ENCODE measurements around the gene AKT1S1.

The AKT1S1 gene

DNA sequence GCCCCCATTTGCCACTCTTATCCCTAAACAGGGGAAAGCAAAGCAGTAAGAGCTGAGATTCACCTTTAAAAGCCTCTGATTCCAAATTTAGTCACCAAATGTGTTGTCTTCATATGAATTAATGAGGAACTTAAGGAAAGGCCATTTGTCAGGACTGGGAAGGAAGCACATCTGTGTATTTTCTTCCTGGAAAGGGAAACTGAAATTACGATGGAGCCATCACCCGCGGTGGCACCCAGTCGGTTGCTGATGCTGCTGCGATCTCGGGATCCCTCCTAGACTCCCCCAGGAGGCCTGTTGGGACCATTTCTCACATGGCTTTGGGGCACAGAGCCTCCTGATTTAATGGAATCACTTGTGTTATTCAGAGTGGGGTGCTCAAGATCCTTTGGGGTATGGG, 27.0 kb upstream of the AKT1S1 start:
- peaks cover 29% of the 10 kb centered on the region for H3K36me3 ChIP-seq (ENCODE audit: control insufficient read depth, insufficient read depth, low read length)
- H3K4me1 ChIP-seq (ENCODE audit: control insufficient read depth, insufficient read depth, low read length, poor library complexity, severe bottlenecking): no peaks in the 10 kb centered on the region
- no peak overlapping the region for H3K27ac ChIP-seq (ENCODE audit: low read depth, low read length, severe bottlenecking)

DNA sequence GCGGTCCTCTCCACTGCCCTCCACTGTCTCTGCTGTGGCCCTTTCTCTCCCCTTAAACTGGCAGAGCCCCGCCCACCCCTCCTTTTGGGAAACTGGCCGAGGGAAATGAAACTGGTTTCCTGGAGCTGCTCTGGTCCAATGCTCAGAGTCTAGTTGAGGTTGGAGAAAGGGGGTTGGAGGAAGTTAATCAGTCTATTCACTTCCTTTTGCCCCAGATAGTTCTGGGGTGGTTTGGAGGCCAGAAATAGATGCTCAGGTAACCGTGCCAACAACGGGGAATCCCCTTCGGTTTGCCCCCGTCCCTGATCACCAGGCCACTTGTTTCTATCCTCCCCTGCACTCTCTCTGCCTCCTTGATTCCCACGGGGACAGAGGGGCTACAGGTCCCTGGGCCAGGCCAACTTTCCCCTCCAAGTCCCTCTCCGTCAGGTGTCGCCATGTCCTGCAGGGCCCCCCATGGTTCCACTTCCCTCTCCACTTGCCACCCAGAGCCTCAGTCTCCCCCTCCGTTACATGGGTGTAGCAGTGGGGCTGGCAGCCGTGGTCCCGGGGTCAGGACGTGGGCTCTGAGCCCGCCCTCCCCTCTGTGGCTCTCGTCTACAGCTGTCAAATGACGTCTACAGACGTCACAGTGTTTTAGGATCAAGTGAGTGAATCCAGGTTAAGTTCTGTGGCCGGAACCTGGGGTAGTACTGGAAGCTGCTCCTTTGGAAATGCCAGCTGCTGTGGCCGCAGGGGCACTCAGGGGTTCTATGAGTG, 19.9 kb upstream of the AKT1S1 start, which contains the start of gene IL4I1:
Gene IL4I1 (minus strand): TSS at position 25 of the 759 bp plus-strand sequence. CDS start 727 bp downstream, outside the sequence.
- H3K27ac ChIP-seq (ENCODE audit: low read depth, low read length, severe bottlenecking): no peak within 1 kb of the TSS
- H3K36me3 ChIP-seq (ENCODE audit: control insufficient read depth, insufficient read depth, low read length): no peaks in the 10 kb centered on the region
- 66 to 78% methylated on average over 12 to 19 of the region's 20 CpGs for WGBS, 2 experiments (ENCODE audit: insufficient coverage in 2 of 2)

More for the DNA sequence above, 27.0 kb upstream of the AKT1S1 start:
- Histone ChIP-seq H3K9me3 (ENCODE audit: control insufficient read depth, low read length) (no peaks in the 10 kb centered on the region), H3K4me3 (ENCODE audit: extremely low read depth, insufficient read depth, low read length, poor library complexity, severe bottlenecking) (no peak overlapping the region)
- WGBS, 2 experiments (ENCODE audit: insufficient coverage in 2 of 2): 85 to 86% methylated on average over 4 to 6 of the region's 6 CpGs

DNA sequence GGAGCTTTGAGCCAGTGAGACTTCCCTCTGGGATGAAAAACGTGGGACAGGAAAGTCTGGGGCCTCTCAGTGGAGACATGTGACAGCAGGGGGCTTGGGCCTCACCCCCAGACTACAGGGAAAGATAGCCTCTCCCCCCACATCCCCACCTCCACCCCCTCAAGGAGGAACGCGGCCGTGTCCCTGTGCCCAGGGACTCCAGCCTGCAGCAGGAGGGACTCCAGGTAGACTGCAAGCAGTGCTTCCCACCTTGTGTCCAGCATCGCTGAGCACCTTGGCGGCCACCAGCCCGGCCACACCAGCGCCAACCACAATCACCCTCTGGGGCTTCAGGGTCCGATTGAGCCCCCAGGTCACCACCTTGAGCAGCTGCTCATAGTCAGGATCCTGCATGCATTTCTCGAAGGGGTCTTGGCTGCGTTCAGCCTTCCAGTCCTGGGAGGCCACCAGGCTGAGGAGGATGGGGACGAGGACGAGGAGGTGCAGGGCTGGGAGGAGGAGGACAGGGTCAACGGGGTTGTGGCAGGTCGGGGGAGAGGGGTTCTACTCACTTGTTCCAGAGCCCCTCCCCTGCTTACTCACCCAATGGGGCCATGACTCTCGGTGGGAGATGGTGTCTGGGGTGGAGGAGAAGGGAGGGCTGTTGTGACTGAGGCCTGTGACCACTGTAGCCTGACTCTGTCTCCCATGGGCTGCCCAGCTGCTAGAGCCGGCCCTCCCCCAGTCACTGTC, 18.6 kb upstream of the AKT1S1 start:
- WGBS, 2 experiments (ENCODE audit: insufficient coverage in 2 of 2): 76 to 88% methylated on average over 7 to 15 of the region's 17 CpGs
- no peak overlapping the region for H3K27ac ChIP-seq (ENCODE audit: low read depth, low read length, severe bottlenecking)
- no peak overlapping the region for H3K4me3 ChIP-seq (ENCODE audit: extremely low read depth, insufficient read depth, low read length, poor library complexity, severe bottlenecking)
- peaks cover 5% of the 10 kb centered on the region for H3K4me1 ChIP-seq (ENCODE audit: control insufficient read depth, insufficient read depth, low read length, poor library complexity, severe bottlenecking)
- no peaks in the 10 kb centered on the region for H3K36me3 ChIP-seq (ENCODE audit: control insufficient read depth, insufficient read depth, low read length)
- H3K9me3 ChIP-seq (ENCODE audit: control insufficient read depth, low read length): no peaks in the 10 kb centered on the region

More for the DNA sequence above, 19.9 kb upstream of the AKT1S1 start, which contains the start of gene IL4I1:
- H3K9me3 ChIP-seq (ENCODE audit: control insufficient read depth, low read length): no peaks in the 10 kb centered on the region
- no peak within 1 kb of the TSS for H3K4me3 ChIP-seq (ENCODE audit: extremely low read depth, insufficient read depth, low read length, poor library complexity, severe bottlenecking)
- H3K4me1 ChIP-seq (ENCODE audit: control insufficient read depth, insufficient read depth, low read length, poor library complexity, severe bottlenecking): peaks cover 5% of the 10 kb centered on the region

DNA sequence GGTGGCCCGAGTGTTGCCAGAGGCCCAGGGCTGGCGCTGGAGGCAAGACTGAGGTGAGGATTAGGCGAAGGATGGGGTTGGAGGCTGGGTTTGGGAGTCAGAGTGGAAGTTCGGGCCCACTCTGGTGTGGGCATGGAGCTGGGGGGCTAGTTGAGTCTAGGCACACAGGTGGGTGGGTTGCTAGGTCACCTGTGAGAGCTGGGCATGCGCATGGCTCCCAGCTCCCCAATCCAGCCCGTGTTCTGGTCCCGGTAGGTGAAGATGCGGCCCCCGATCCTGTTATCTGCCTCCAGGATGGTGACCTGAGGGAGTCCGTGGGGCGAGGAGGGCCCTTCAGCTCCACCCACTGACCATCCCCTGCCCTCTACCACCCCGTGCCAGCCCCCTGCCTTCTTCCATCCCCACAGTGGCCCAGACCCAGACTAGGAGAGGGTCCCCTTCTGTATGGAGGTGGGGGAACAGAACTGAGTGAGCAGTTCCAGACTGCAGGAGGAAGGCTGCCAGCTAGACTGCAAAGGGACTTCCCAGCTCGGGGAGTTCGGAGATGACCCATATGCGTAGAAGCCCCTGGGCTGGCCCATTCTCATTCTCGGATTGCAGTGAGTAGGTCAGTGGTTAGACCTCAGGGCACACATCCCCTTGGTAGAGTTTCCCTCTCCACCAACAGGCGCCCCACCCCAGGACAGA, 17.9 kb upstream of the AKT1S1 start:
- no peaks in the 10 kb centered on the region for H3K9me3 ChIP-seq (ENCODE audit: control insufficient read depth, low read length)
- no peaks in the 10 kb centered on the region for H3K36me3 ChIP-seq (ENCODE audit: control insufficient read depth, insufficient read depth, low read length)
- H3K27ac ChIP-seq (ENCODE audit: low read depth, low read length, severe bottlenecking): no peak overlapping the region
- no peak overlapping the region for H3K4me3 ChIP-seq (ENCODE audit: extremely low read depth, insufficient read depth, low read length, poor library complexity, severe bottlenecking)
- H3K4me1 ChIP-seq (ENCODE audit: control insufficient read depth, insufficient read depth, low read length, poor library complexity, severe bottlenecking): peaks cover 7% of the 10 kb centered on the region
- WGBS, 2 experiments (ENCODE audit: insufficient coverage in 2 of 2): 91 to 94% methylated on average over 12 to 15 of the region's 17 CpGs

DNA sequence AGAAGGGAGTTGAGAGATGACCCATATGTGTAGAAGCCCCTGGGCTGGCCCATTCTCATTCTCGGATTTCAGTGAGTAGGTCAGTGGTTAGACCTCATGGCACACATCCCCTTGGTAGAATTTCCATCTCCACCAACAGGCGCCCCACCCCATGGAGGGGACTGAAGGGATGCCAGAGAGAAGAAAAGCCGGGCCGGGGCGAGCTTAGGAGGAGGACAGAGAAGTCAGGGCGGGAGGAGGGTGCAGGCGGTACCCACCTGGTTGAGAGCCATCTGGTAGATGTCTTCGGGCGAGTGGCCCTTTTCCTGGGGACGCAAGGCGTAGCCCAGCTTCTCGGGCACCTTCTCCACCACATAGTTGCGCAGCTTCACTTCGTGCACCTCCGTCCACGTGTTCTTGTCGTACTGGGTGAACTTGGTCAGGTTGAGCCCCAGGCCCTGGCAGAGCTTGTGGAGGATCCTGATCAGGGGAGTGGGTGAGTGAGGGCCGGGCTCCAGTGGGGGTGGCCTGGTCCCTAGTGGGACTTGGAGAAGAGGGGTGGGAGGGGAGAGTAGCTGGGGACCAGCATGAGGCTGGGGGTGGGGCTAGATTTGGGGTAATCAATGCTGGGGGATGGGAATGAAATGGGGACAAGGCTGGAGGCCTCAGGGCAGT, 17.0 kb upstream of the AKT1S1 start:
- no peaks in the 10 kb centered on the region for H3K36me3 ChIP-seq (ENCODE audit: control insufficient read depth, insufficient read depth, low read length)
- no peak overlapping the region for H3K27ac ChIP-seq (ENCODE audit: low read depth, low read length, severe bottlenecking)
- H3K4me1 ChIP-seq (ENCODE audit: control insufficient read depth, insufficient read depth, low read length, poor library complexity, severe bottlenecking): peaks cover 7% of the 10 kb centered on the region
- WGBS, 2 experiments (ENCODE audit: insufficient coverage in 2 of 2): 94% methylated on average over 13 of the region's 18 CpGs
- no peak overlapping the region for H3K4me3 ChIP-seq (ENCODE audit: extremely low read depth, insufficient read depth, low read length, poor library complexity, severe bottlenecking)
- H3K9me3 ChIP-seq (ENCODE audit: control insufficient read depth, low read length): no peaks in the 10 kb centered on the region

DNA sequence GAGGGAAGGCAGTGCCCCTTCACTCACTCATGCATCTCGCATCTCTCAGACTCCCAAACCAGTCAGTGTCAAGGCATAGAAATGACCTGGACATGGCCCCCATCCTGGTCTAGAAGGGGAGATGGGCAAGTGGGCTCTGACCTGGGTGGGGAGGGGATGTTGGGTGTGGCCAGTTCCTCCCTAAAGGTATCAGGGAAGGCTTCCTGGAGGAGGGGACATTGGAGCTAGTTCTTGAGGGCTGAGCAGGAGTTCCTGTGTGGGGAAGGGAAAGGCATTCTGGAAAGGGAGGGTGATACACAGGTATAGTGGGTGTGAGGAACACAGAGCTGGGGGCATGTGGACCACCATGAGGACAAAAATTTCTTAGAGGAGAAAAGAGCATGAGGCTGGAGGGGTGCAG, 15.6 kb upstream of the AKT1S1 start:
- Histone ChIP-seq H3K4me3 (ENCODE audit: extremely low read depth, insufficient read depth, low read length, poor library complexity, severe bottlenecking) (no peak overlapping the region), H3K27ac (ENCODE audit: low read depth, low read length, severe bottlenecking) (no peak overlapping the region), H3K36me3 (ENCODE audit: control insufficient read depth, insufficient read depth, low read length) (peaks cover 7% of the 10 kb centered on the region), H3K9me3 (ENCODE audit: control insufficient read depth, low read length) (no peaks in the 10 kb centered on the region), H3K4me1 (ENCODE audit: control insufficient read depth, insufficient read depth, low read length, poor library complexity, severe bottlenecking) (peaks cover 7% of the 10 kb centered on the region)
- WGBS, 2 experiments (ENCODE audit: insufficient coverage in 2 of 2): no CpG with 5 or more reads among the region's 1 CpG

DNA sequence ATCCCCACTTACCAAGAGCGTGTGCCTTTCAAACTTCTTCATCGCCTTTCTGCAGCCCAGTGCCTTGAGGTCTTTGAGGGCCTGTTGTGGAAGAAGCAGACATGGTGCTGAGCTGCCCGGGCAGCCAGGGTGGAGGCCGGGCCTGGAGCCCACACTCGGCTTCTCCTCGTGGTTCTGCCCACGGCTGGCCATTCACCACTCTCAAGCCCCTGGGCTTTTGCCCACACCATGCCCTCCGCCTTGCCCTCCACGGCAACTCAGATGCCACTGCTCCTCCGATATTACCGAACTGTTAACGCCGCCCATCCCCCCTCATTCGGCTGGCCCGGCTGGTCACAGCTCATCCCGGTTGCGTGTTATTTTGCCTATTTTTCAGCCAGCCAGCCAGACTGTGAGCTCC, 14.2 kb upstream of the AKT1S1 start:
- Histone ChIP-seq H3K4me1 (ENCODE audit: control insufficient read depth, insufficient read depth, low read length, poor library complexity, severe bottlenecking) (peaks cover 2% of the 10 kb centered on the region), H3K4me3 (ENCODE audit: extremely low read depth, insufficient read depth, low read length, poor library complexity, severe bottlenecking) (no peak overlapping the region), H3K9me3 (ENCODE audit: control insufficient read depth, low read length) (no peaks in the 10 kb centered on the region), H3K27ac (ENCODE audit: low read depth, low read length, severe bottlenecking) (no peak overlapping the region), H3K36me3 (ENCODE audit: control insufficient read depth, insufficient read depth, low read length) (peaks cover 15% of the 10 kb centered on the region)
- 91 to 94% methylated on average over 12 to 16 of the region's 17 CpGs for WGBS, 2 experiments (ENCODE audit: insufficient coverage in 2 of 2)

DNA sequence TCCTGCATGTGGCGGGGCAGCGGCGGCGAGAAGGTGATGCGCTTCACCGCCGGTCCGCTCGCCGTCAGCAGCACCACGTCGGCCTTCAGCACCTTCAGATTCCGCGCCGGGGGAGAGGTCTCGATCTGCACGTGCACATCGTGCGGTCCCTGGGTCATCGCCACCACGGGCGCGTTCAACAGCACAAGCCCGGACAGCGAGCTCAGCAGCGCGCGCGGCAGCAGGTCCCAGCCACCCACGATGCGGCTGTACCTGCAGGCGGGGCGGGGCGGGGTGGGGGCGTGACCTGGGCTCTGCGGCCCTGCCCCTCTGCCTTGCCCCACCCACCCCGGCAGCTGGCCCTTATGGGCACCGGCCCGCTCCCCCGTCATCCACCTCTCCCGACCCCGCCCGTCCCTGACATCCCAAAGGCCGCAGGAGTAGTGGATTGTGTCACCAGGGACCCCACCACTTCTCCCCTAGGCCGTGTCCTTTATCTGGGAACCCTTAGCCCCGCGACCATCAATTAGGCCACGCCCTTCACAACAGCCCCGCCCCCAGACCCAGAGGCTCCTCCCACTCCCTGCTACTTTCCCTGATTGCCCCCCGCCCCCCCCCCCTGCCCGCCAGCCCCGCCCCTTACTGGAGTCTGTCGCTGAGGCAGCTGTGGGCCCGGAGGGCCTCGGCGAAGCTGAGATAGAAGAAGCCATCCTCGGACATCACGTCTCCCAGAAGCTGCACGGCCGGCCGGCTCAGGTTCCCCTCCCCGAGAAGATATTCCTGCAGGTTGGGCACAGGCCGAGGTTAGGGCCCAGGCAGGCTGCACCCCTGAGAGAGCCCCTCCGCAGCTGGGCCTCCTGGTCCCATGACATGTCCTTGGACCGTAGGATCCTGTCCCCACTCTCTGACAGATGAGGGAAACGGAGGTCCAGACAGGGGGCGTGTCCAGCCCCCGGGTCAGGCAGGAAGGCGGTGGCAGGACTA, 13.5 kb upstream of the AKT1S1 start:
- peaks cover 2% of the 10 kb centered on the region for H3K4me1 ChIP-seq (ENCODE audit: control insufficient read depth, insufficient read depth, low read length, poor library complexity, severe bottlenecking)
- H3K27ac ChIP-seq (ENCODE audit: low read depth, low read length, severe bottlenecking): no peak overlapping the region
- no peaks in the 10 kb centered on the region for H3K9me3 ChIP-seq (ENCODE audit: control insufficient read depth, low read length)
- peaks cover 17% of the 10 kb centered on the region for H3K36me3 ChIP-seq (ENCODE audit: control insufficient read depth, insufficient read depth, low read length)
- 29 to 31% methylated on average over 50 to 56 of the region's 69 CpGs for WGBS, 2 experiments (ENCODE audit: insufficient coverage in 2 of 2)
- no peak overlapping the region for H3K4me3 ChIP-seq (ENCODE audit: extremely low read depth, insufficient read depth, low read length, poor library complexity, severe bottlenecking)

DNA sequence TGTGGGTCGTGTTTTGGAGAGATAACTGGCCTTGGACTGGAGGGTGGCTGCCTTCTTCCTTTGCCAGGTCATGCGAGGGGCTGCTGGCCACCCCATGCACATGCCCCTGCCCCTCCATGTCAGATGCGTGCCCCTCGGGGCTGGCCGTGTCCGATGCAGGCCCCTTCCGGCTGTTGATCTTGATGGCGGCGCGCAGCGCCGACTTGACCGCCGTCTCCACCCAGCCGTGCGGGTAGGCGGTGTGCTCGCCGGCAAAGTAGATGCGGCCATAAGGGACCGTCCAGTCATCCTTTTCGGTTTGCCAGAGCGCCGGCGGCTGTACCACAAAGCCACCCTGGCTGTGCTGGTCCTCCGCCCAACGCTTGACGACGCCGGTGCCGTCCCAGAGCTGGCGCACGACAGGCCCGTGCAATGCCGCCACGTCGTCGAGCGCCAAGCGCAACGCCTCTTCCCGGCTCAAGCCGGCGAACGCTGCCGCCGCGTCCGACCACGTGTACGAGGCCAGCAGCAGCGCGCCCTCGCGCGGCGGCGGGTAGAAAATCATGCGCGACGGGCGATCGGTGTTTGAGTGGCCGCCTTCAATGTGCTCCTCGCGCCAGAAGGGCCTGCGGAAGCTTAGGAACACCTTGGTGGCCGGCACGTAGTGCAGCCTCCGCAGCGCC, 12.7 kb upstream of the AKT1S1 start:
- no peak overlapping the region for H3K27ac ChIP-seq (ENCODE audit: low read depth, low read length, severe bottlenecking)
- WGBS, 2 experiments (ENCODE audit: insufficient coverage in 2 of 2): 54% methylated on average over 68 to 71 of the region's 71 CpGs
- peaks cover 26% of the 10 kb centered on the region for H3K36me3 ChIP-seq (ENCODE audit: control insufficient read depth, insufficient read depth, low read length)
- no peak overlapping the region for H3K4me3 ChIP-seq (ENCODE audit: extremely low read depth, insufficient read depth, low read length, poor library complexity, severe bottlenecking)
- H3K9me3 ChIP-seq (ENCODE audit: control insufficient read depth, low read length): no peaks in the 10 kb centered on the region
- peaks cover 2% of the 10 kb centered on the region for H3K4me1 ChIP-seq (ENCODE audit: control insufficient read depth, insufficient read depth, low read length, poor library complexity, severe bottlenecking)

Measured in mesodermal cell (in vitro differentiated cells).